Islet precursor cell (in vitro differentiated cells): ENCODE measurements around the gene REEP2.

Source experiments
- DNase-seq: peaks from one replicate; pipeline ENCODE4 v3.0.0-alpha.2; 2018

Gene REEP2

GRCh38 chr5:138448481-138449398 is 9.9 kb downstream of the REEP2 start:
- DNase-seq: peak; percentile 44

GRCh38 chr5:138449501-138450239 is 10.8 kb downstream of the REEP2 start:
- DNase-seq: peak; percentile 94

- no peak for DNase-seq
These were observed 12.1 kb downstream of the REEP2 start for GRCh38 chr5:138450971-138451370.

- no peak for DNase-seq
These were observed 13.9 kb downstream of the REEP2 start for GRCh38 chr5:138452720-138453119.

GRCh38 chr5:138453590-138453989 is 14.7 kb downstream of the REEP2 start:
- DNase-seq: no peak

GRCh38 chr5:138454121-138454520 is 15.3 kb downstream of the REEP2 start:
- peak; percentile 65 for DNase-seq

GRCh38 chr5:138455232-138455930 is 16.5 kb downstream of the REEP2 start:
- DNase-seq: peak; percentile 46

- peak; percentile 55 for DNase-seq
These were observed 18.8 kb downstream of the REEP2 start for GRCh38 chr5:138457531-138458275.

GRCh38 chr5:138458384-138458783 is 19.5 kb downstream of the REEP2 start:
- peak; percentile 50 for DNase-seq

- DNase-seq: peak; percentile 49
These were observed 20.0 kb downstream of the REEP2 start for GRCh38 chr5:138458856-138459255.

GRCh38 chr5:138459311-138459933 is 20.6 kb downstream of the REEP2 start:
- peak; percentile 58 for DNase-seq

GRCh38 chr5:138460032-138460693 is 21.3 kb downstream of the REEP2 start:
- no peak for DNase-seq

- peak; percentile 64 for DNase-seq
These were observed 22.7 kb downstream of the REEP2 start for GRCh38 chr5:138461343-138462125.

GRCh38 chr5:138463419-138464007 is 24.7 kb downstream of the REEP2 start:
- peak; percentile 50 for DNase-seq

- DNase-seq: peak; percentile 95
These were observed 25.1 kb downstream of the REEP2 start for GRCh38 chr5:138464008-138464387.

- DNase-seq: peak; percentile 99
These were observed 25.8 kb downstream of the REEP2 start for GRCh38 chr5:138464388-138465260.

- DNase-seq: peak; percentile 97
These were observed 26.6 kb downstream of the REEP2 start, which contains the start of gene EGR1 for GRCh38 chr5:138465261-138466124. TSS of gene EGR1 (plus strand) at chr5:138465479. CDS start at chr5:138465762, 283 bp downstream.
